GM20431 (cell line): ENCODE measurements around the gene ARHGEF39.

Source experiments
- in situ Hi-C: fragments of 300-500 bp; cut with MseI, MboI; formaldehyde crosslinking; loops from one replicate; pipeline ENCODE4 v1.15.0; 2020; ENCODE audit warnings: low sequenced_read_pairs; ENCODE audit not compliant: unreplicated experiment

The ARHGEF39 gene

GRCh38 chr9:35679766-35680330 is 14.9 kb upstream of the ARHGEF39 start:
- in situ Hi-C loops: no loop called here

GRCh38 chr9:35679091-35679490 is 14.1 kb upstream of the ARHGEF39 start:
- in situ Hi-C loops: no loop called here

- in situ Hi-C loops: no loop called here
These were observed 10.9 kb upstream of the ARHGEF39 start for GRCh38 chr9:35675732-35676392.

GRCh38 chr9:35675204-35675603 is 10.2 kb upstream of the ARHGEF39 start:
- in situ Hi-C loops: no loop called here

DNA sequence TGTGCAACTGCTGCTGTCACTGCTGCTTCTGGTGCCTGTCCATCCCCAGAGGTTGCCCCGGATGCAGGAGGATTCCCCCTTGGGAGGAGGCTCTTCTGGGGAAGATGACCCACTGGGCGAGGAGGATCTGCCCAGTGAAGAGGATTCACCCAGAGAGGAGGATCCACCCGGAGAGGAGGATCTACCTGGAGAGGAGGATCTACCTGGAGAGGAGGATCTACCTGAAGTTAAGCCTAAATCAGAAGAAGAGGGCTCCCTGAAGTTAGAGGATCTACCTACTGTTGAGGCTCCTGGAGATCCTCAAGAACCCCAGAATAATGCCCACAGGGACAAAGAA is 9.0 kb upstream of the ARHGEF39 start:
- in situ Hi-C loops: no loop called here

GRCh38 chr9:35673132-35674024 is 8.4 kb upstream of the ARHGEF39 start, which contains the start of gene CA9:
CA9 (plus strand) TSS chr9:35673928; CDS start chr9:35673960, 32 bp downstream.
- in situ Hi-C loops: no loop called here

- in situ Hi-C loops: no loop called here
These were observed 4.5 kb upstream of the ARHGEF39 start for GRCh38 chr9:35669331-35670145.

DNA sequence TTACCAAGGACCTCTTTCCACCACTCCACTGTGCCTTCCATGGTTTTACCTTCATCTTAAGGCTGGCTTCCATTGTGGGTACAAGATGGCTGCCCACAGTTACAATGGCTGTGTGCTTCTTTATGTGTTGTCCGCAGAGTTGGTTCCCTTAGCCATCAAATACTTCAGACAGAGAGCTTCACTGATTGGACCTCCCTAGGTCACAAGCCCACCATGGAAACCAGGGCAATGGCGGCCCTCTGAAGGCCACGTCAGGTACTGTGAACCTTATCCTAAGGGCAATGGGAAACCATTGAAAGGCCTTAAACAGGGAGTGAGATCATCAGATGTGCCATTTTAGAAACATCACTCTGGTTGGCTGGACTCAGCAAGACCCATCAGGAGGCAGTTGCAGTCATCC is 2.9 kb upstream of the ARHGEF39 start:
- in situ Hi-C loops: no loop called here

DNA sequence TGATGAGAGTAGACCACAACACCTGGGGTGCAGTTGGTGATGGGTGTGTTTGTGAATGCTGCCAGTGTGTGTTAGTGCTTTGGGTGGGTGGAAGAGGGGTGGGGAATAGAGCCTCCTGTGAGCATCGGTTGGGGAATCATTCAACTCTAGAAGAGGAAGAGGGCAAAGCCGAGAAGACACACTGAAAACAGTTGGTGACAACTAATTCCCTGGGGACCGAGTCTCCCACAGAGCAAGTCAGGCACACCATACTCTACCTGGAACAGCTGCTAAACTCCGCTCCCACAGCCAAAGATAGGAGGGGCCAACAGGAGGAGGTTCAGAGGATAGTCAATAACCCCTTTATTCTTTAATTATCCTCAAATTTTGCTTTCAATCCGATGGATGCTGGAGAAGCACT is 1.6 kb upstream of the ARHGEF39 start:
- in situ Hi-C loops: no loop called here

- in situ Hi-C loops: no loop called here
These were observed 1.1 kb upstream of the ARHGEF39 start for GRCh38 chr9:35666045-35666444.

GRCh38 chr9:35665471-35665818 is 450 bp upstream of the ARHGEF39 start:
- in situ Hi-C loops: no loop called here

DNA sequence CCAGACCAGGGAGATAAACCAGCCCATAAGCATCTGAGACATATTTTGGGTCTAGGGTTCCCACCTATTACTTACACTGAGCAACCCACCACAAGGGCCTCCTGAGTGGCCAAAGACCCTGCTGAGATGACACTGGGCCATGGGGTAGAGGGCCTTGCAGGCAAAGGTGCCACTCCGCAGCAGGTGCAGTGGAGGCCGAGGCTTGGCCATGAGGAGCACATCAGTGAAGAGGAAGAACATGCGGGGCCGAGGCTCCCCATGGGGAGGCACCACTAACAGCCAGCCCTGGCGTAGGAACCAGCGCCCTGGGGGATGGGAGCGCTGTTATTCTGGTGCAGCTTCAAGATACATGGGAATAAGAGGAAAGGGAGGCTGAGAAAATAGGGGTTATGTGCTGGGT is 2.6 kb downstream of the ARHGEF39 start:
- in situ Hi-C loops: no loop called here

- in situ Hi-C loops: no loop called here
These were observed 3.1 kb downstream of the ARHGEF39 start for GRCh38 chr9:35661756-35662350.

- in situ Hi-C loops: no loop called here
These were observed 4.0 kb downstream of the ARHGEF39 start for GRCh38 chr9:35660966-35661415.

DNA sequence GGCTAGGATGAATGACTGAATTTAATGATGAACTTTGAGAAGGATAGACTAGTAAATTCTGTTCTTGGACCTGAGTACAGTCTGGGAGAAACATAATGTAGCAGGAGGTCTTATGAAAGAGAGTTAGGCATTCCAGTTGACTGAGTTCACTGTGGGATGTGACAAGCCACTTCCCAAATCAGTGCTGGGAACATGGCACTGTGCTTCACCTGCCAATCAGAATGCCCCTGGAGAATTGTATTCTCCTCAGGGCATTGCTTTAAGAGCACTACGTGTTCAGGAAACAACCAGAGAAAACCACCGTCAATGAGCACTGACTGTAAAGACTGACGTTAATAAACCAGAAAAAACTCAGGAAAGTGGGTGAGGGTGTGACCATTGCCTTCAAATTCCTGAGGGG is 5.7 kb downstream of the ARHGEF39 start:
- in situ Hi-C loops: no loop called here

DNA sequence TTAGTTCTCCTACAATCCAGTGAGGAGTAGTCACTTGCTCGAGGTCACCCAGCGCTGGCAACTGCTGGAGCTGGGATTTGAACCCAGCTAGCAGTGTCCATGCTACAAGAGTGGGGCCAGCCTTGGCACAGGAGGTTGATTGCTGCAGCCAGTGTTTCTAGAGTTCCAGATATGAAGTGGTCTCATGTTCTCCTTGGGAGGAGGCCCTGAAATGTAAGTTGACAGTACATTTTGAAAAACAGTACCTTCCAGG is 6.1 kb downstream of the ARHGEF39 start:
- in situ Hi-C loops: no loop called here

DNA sequence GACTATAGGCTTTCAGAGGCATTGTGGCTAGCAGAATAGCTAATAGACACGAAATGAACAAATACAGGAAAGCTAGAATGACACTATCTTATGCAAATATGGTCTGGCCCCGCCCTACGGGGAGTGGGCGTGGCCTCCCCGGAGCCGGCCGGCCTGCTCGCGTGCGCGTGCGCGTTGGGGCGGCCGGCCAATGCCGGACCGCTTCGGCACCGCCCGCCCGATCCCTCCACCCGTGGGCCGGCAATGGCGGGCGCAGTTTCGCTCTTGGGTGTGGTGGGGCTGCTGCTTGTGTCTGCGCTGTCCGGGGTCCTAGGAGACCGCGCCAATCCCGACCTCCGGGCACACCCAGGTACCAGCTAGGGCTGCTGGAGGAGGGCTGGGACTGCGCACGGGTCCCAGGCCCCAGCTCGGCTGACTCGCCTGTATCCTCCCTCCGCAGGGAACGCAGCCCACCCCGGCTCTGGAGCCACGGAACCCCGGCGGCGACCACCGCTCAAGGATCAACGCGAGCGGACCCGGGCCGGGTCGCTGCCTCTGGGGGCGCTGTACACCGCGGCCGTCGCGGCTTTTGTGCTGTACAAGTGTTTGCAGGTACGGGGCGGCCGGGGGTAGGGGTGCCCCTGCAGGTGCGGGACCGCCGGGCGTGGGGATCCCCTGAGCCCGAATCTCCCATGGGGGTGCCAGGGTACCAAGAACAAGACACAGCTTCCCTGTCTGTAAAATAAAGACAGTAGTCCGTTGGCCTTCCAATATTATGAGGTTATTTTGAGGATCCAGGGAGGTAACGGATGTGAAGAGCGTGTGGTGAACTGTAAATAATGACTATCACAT is 6.6 kb downstream of the ARHGEF39 start, which contains the start of gene CCDC107:
CCDC107 (plus strand) TSS at position 156 of the 831 bp plus-strand sequence; CDS start at position 244, 88 bp downstream.
- in situ Hi-C loops: no loop called here

DNA sequence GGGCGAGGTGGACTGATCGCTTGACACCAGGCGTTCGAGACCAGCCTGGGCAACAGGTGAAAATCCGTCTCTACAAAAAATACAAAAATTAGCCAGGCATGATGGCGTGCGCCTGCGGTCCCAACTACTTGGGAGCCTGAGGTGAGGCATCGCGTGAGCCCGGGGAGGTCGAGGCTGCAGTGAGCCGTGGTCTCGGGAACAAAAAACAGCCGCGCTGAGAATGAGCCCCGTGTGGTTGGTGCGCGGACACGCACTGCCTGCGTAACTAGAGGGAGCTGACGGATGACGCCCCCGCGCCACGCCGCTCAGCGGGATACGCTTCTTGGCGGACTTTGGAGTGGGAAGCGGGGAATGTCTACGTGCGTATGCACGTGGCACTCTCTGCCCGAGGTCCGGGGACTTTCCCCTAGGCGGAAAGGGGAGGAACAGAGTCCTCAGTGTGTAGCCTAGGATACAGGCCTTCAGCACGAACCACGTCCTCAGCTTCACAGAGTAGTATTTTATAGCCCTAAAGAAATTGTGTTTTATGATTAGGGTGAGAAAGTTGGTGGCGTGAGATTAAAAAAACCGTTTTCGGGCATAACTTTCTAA is 7.4 kb downstream of the ARHGEF39 start, which contains the start of gene RMRP:
RMRP (minus strand) TSS at position 474 of the 591 bp plus-strand sequence.
- in situ Hi-C loops: no loop called here
